ENCODE measurements around the gene ELOVL5.

- no peak for TF ChIP-seq POLR2AphosphoS5 (IDR thresholded peaks at IDR 0.05; ENCODE audit: low read depth, low read length)
- TF ChIP-seq, protein P1, sequence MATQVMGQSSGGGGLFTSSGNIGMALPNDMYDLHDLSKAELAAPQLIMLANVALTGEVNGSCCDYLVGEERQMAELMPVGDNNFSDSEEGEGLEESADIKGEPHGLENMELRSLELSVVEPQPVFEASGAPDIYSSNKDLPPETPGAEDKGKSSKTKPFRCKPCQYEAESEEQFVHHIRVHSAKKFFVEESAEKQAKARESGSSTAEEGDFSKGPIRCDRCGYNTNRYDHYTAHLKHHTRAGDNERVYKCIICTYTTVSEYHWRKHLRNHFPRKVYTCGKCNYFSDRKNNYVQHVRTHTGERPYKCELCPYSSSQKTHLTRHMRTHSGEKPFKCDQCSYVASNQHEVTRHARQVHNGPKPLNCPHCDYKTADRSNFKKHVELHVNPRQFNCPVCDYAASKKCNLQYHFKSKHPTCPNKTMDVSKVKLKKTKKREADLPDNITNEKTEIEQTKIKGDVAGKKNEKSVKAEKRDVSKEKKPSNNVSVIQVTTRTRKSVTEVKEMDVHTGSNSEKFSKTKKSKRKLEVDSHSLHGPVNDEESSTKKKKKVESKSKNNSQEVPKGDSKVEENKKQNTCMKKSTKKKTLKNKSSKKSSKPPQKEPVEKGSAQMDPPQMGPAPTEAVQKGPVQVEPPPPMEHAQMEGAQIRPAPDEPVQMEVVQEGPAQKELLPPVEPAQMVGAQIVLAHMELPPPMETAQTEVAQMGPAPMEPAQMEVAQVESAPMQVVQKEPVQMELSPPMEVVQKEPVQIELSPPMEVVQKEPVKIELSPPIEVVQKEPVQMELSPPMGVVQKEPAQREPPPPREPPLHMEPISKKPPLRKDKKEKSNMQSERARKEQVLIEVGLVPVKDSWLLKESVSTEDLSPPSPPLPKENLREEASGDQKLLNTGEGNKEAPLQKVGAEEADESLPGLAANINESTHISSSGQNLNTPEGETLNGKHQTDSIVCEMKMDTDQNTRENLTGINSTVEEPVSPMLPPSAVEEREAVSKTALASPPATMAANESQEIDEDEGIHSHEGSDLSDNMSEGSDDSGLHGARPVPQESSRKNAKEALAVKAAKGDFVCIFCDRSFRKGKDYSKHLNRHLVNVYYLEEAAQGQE (IDR thresholded peaks at IDR 0.05; ENCODE audit: insufficient read depth in 1 of 2, low read depth in 2 of 2, low read length in 2 of 2) = no peak
- TF ChIP-seq TAF1 (IDR thresholded peaks at IDR 0.05; ENCODE audit: borderline replicate concordance, insufficient read depth, low read length) = no peak
- TF ChIP-seq FOXP2 (optimal IDR thresholded peaks at IDR 0.05; ENCODE audit: borderline replicate concordance, extremely low read depth, extremely low read length, insufficient read depth) = no peak
- TF ChIP-seq SIN3A (IDR thresholded peaks at IDR 0.05; ENCODE audit: borderline replicate concordance, insufficient read depth, low read length) = no peak
Observed at GRCh38 chr6:53339424-53339823, 9.3 kb downstream of the ELOVL5 start.
